Measurements from ENCODE around the gene PRPF18. TPM values are rescaled to one million over a fixed set of nuclear protein-coding genes. Genes with fewer than 3 reads are reported as not detected.

Gene PRPF18
- polyA plus RNA-seq, 2 of the 4 experiments (the other 2 are of a cell fraction): 22.3 to 39.6 TPM

DNA sequence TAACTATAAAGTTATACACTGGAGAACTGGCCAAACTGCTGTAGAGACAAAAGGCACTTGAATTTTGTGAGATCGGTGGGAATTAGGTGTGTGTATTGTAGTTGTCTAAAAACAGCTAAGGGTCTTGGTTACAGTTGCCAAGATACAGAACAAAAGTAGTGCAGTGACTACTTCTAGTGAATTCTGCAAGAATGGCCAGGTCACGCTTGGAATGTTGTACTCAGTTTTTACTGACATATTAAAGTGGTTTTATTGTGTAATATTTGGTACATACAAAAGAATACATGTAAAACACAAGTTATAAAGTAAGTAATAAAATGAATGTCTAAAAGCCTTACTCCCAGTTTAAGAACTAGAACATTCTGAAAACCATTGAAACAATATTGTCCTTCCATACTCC, 42.4 kb downstream of the PRPF18 start:
- Histone ChIP-seq H3K4me3 (no peak overlapping the region), H3K9me3 (no peaks in the 10 kb centered on the region), H3K4me1 (no peaks in the 10 kb centered on the region), H3K27ac (no peak overlapping the region), H3K4me2 (no peak overlapping the region)
- ChIA-PET CTCF (no interaction called here), POLR2A (no interaction called here)
- 76% methylated on average over 2 of the region's 2 CpGs for WGBS (ENCODE audit: missing lambda C conversion rate)
- no peak for ATAC-seq
- TF ChIP-seq ZFP36 (IDR thresholded peaks at IDR 0.05; ENCODE audit: borderline replicate concordance, partially characterized antibody) (no peak), RNF2 (IDR thresholded peaks at IDR 0.05; ENCODE audit: borderline replicate concordance, low read depth) (no peak), FOSL2 (IDR thresholded peaks at IDR 0.05) (no peak), FOSL2 (CRISPR knock-in tag; IDR thresholded peaks at IDR 0.05) (no peak), ZC3H11A (IDR thresholded peaks at IDR 0.05) (no peak), ESRRA (IDR thresholded peaks at IDR 0.05; ENCODE audit: borderline replicate concordance, low read length) (no peak), RFX5 (IDR thresholded peaks at IDR 0.05) (no peak), FOSB (CRISPR knock-in tag; IDR thresholded peaks at IDR 0.05) (no peak), CBX2 (IDR thresholded peaks at IDR 0.05; ENCODE audit: borderline replicate concordance, low read depth) (no peak), RAD21 (conservative IDR thresholded peaks at IDR 0.05 in 1 of 2, IDR thresholded peaks at IDR 0.05 in 1 of 2) (no peak)
- TF ChIP-seq, protein P1, sequence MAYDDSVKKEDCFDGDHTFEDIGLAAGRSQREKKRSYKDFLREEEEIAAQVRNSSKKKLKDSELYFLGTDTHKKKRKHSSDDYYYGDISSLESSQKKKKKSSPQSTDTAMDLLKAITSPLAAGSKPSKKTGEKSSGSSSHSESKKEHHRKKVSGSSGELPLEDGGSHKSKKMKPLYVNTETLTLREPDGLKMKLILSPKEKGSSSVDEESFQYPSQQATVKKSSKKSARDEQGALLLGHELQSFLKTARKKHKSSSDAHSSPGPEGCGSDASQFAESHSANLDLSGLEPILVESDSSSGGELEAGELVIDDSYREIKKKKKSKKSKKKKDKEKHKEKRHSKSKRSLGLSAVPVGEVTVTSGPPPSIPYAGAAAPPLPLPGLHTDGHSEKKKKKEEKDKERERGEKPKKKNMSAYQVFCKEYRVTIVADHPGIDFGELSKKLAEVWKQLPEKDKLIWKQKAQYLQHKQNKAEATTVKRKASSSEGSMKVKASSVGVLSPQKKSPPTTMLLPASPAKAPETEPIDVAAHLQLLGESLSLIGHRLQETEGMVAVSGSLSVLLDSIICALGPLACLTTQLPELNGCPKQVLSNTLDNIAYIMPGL (CRISPR knock-in tag; IDR thresholded peaks at IDR 0.05; ENCODE audit: borderline replicate concordance): no peak
- DNase-seq (ENCODE audit: low read depth in 1 of 2, low spot score in 1 of 2): no peak
- FAIRE-seq: no peak

GRCh38 chr10:13630231-13630630, 43.5 kb downstream of the PRPF18 start:
- ChIA-PET POLR2A (no interaction called here), CTCF (interaction anchor here (0.6 to 1.0 kb wide), 2 partner anchors 25 to 147 kb away, joined by 3 to 4 read pairs; no protein-coding TSS in a partner anchor)
- Histone ChIP-seq H3K4me3 (no peak overlapping the region), H3K4me1 (no peaks in the 10 kb centered on the region), H3K9me3 (no peaks in the 10 kb centered on the region), H3K27ac (no peak overlapping the region), H3K4me2 (no peak overlapping the region)
- DNase-seq (ENCODE audit: low read depth in 1 of 2, low spot score in 1 of 2) (no peak), ATAC-seq (no peak), FAIRE-seq (no peak)
- no peak for TF ChIP-seq JUNB (IDR thresholded peaks at IDR 0.05)

DNA sequence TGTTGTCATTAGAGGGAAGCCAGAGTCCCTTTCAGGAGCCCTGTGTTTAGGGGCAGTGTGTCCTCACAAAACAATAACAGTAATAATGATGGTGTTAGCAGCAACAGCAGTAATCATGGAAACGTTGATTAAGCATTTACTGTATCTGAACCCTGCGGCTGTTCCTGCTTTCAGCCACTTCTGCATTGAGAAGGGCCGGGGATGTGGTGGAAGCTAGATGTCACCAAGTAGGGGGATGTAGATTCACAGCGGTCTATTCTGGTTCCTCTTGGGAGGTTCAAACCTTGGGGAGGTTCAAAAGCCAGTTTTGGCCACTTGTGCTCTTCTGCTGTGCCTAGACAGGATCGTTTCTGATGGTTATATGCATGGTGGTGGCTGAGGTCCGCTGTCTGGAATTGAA, 44.8 kb downstream of the PRPF18 start:
- ChIA-PET CTCF (interaction anchor here (0.6 to 1.1 kb wide), 2 partner anchors 18 to 28 kb away, joined by 3 to 5 read pairs; no protein-coding TSS in a partner anchor), POLR2A (no interaction called here)
- TF ChIP-seq ATOH8 (CRISPR knock-in tag; IDR thresholded peaks at IDR 0.05; ENCODE audit: low read depth) (no peak), PHF8 (IDR thresholded peaks at IDR 0.05; ENCODE audit: borderline replicate concordance, low read depth) (no peak), EP300 (IDR thresholded peaks at IDR 0.05) (no peak), KDM5A (IDR thresholded peaks at IDR 0.05) (no peak), TP53 (CRISPR knock-in tag; IDR thresholded peaks at IDR 0.05) (no peak), CHD2 (IDR thresholded peaks at IDR 0.05; ENCODE audit: low read length, partially characterized antibody) (no peak), NR3C1 (IDR thresholded peaks at IDR 0.05) (no peak), HDAC2 (IDR thresholded peaks at IDR 0.05) (no peak), MAFK (IDR thresholded peaks at IDR 0.05; ENCODE audit: partially characterized antibody) (no peak), ESRRA (IDR thresholded peaks at IDR 0.05; ENCODE audit: borderline replicate concordance, low read length) (no peak), MYC (IDR thresholded peaks at IDR 0.05; ENCODE audit: borderline replicate concordance, low read length) (no peak), NPAS2 (CRISPR knock-in tag; IDR thresholded peaks at IDR 0.05; ENCODE audit: borderline replicate concordance) (no peak), RCOR1 (IDR thresholded peaks at IDR 0.05; ENCODE audit: low read depth, low read length) (no peak), FOSB (CRISPR knock-in tag; IDR thresholded peaks at IDR 0.05) (no peak), FOSL2 (IDR thresholded peaks at IDR 0.05) (no peak), FOSL2 (CRISPR knock-in tag; IDR thresholded peaks at IDR 0.05) (no peak), MAZ (IDR thresholded peaks at IDR 0.05; ENCODE audit: borderline replicate concordance, low read depth, low read length) (no peak), USF2 (IDR thresholded peaks at IDR 0.05) (no peak)
- ATAC-seq: no peak
- no peak for DNase-seq (ENCODE audit: low read depth in 1 of 2, low spot score in 1 of 2)
- no peaks in the 10 kb centered on the region for H3K4me1 ChIP-seq
- no peak overlapping the region for H3K4me2 ChIP-seq
- 96% methylated on average over 6 of the region's 6 CpGs for WGBS (ENCODE audit: missing lambda C conversion rate)
- no peak overlapping the region for H3K4me3 ChIP-seq
- no peak for FAIRE-seq
- H3K27ac ChIP-seq: no peak overlapping the region
- H3K9me3 ChIP-seq: no peaks in the 10 kb centered on the region

Data from A549 (cell line).